Central memory CD4-positive, alpha-beta T cell (primary cell): ENCODE measurements around the gene MTHFD1L.
A peak's percentile ranks its signal among the peaks of the same experiment; 100 is the strongest.

Experiments
- DNase-seq: peaks from one replicate; pipeline ENCODE4 v3.0.0; 2022

The MTHFD1L gene

GRCh38 chr6:150993253-150993652, 127.8 kb downstream of the MTHFD1L start:
- DNase-seq, result no peak

- no peak for DNase-seq
Measured at GRCh38 chr6:150994026-150994425, 128.5 kb downstream of the MTHFD1L start.

GRCh38 chr6:150996968-150997367, 131.5 kb downstream of the MTHFD1L start:
- DNase-seq, result no peak

- DNase-seq, result no peak
Measured at GRCh38 chr6:150999107-150999506, 133.6 kb downstream of the MTHFD1L start.

GRCh38 chr6:150999576-150999975, 134.1 kb downstream of the MTHFD1L start:
- no peak for DNase-seq

- DNase-seq, result no peak
Measured at GRCh38 chr6:151001387-151002056, 136.0 kb downstream of the MTHFD1L start.

- no peak for DNase-seq
Measured at GRCh38 chr6:151002057-151002450, 136.6 kb downstream of the MTHFD1L start.

- no peak for DNase-seq
Measured at GRCh38 chr6:151002491-151002935, 137.0 kb downstream of the MTHFD1L start.

- no peak for DNase-seq
Measured at GRCh38 chr6:151004383-151005024, 139.0 kb downstream of the MTHFD1L start.

- no peak for DNase-seq
Measured at GRCh38 chr6:151005164-151005563, 139.7 kb downstream of the MTHFD1L start.

- no peak for DNase-seq
Measured at GRCh38 chr6:151005896-151006632, 140.6 kb downstream of the MTHFD1L start.

- DNase-seq, result no peak
Measured at GRCh38 chr6:151007076-151007475, 141.6 kb downstream of the MTHFD1L start.

GRCh38 chr6:151007922-151008321, 142.4 kb downstream of the MTHFD1L start:
- no peak for DNase-seq

- no peak for DNase-seq
Measured at GRCh38 chr6:151008425-151008824, 142.9 kb downstream of the MTHFD1L start.

- no peak for DNase-seq
Measured at GRCh38 chr6:151009576-151009975, 144.1 kb downstream of the MTHFD1L start.

GRCh38 chr6:151010071-151010470, 144.6 kb downstream of the MTHFD1L start:
- DNase-seq, result no peak

GRCh38 chr6:151012321-151013294, 147.1 kb downstream of the MTHFD1L start:
- DNase-seq, result no peak

- peak; percentile 34 for DNase-seq
Measured at GRCh38 chr6:151014404-151015100, 149.1 kb downstream of the MTHFD1L start.

- no peak for DNase-seq
Measured at GRCh38 chr6:151015101-151015700, 149.7 kb downstream of the MTHFD1L start.

GRCh38 chr6:151016107-151016506, 150.6 kb downstream of the MTHFD1L start:
- DNase-seq, result no peak

- DNase-seq, result no peak
Measured at GRCh38 chr6:151018046-151018445, 152.5 kb downstream of the MTHFD1L start.
